Measurements from ENCODE around the gene UNC13C. TPM values are rescaled to one million over a fixed set of nuclear protein-coding genes. Genes with fewer than 3 reads are reported as not detected.

The UNC13C gene
- total RNA-seq, 1 donor from 2014 or later, result 0.18 TPM

DNA sequence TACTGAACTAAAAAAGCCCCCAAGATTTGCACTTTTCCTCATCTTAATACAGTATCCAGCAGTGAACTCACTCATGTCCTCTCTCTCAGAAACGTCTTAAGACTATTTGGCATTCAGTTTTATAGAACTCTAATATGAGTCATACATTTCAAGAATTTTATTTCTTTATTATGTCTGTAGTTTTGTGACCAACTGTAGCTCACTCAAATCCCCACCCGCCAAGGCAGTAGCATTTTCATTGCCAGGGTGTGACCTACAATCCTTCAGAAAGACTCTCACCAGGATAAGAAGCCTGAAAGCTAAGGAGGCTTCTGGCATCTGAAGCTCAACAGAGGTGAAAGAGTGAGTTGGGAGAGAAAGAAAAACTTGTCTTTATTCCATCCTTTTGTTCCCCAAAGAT is 681.4 kb downstream of the UNC13C start:
- Mint-ChIP-seq H3K36me3 (ENCODE audit: low read depth, unreplicated experiment) (no peaks in the 10 kb centered on the region), H3K27ac (ENCODE audit: unreplicated experiment) (no peak overlapping the region), H3K4me3 (ENCODE audit: unreplicated experiment) (no peak overlapping the region), H3K27me3 (ENCODE audit: low read depth, unreplicated experiment) (no peaks in the 10 kb centered on the region), H3K4me1 (ENCODE audit: low read depth, unreplicated experiment) (no peaks in the 10 kb centered on the region), H3K9me3 (ENCODE audit: unreplicated experiment) (peaks cover 4% of the 10 kb centered on the region)
- H3K4me2 ChIP-seq (ENCODE audit: low read length), result no peak overlapping the region
- H3K79me2 ChIP-seq (ENCODE audit: insufficient read depth, low read length), result no peaks in the 10 kb centered on the region
- no peak overlapping the region for H3K27ac ChIP-seq (ENCODE audit: low read depth, low read length)
- TF ChIP-seq CTCF (IDR thresholded peaks at IDR 0.05; ENCODE audit: insufficient read depth, low read depth, low read length) (no peak), EZH2 (IDR thresholded peaks at IDR 0.05; ENCODE audit: insufficient read depth, low read length) (no peak)
- H3K27me3 ChIP-seq (ENCODE audit: insufficient read depth, low read length), result no peaks in the 10 kb centered on the region
- no peak overlapping the region for H3K9ac ChIP-seq (ENCODE audit: low read length)
- H4K20me1 ChIP-seq (ENCODE audit: insufficient read depth, low read length), result no peaks in the 10 kb centered on the region
- H3K36me3 ChIP-seq (ENCODE audit: insufficient read depth, low read length), result no peaks in the 10 kb centered on the region
- H3K4me1 ChIP-seq (ENCODE audit: insufficient read depth, low read length), result no peaks in the 10 kb centered on the region
- FAIRE-seq (no peak), DNase-seq (ENCODE audit: low read depth) (no peak)
- no peak overlapping the region for H2AFZ ChIP-seq (ENCODE audit: low read depth, low read length)
- no peak overlapping the region for H3K4me3 ChIP-seq (ENCODE audit: insufficient read depth, low read depth, low read length)
- H3K9me3 ChIP-seq (ENCODE audit: insufficient read depth, low read depth, low read length), result no peaks in the 10 kb centered on the region

GRCh38 chr15:54660356-54660755 is 682.1 kb downstream of the UNC13C start:
- Mint-ChIP-seq H3K9me3 (ENCODE audit: unreplicated experiment) (peaks cover 4% of the 10 kb centered on the region), H3K4me3 (ENCODE audit: unreplicated experiment) (no peak overlapping the region), H3K27me3 (ENCODE audit: low read depth, unreplicated experiment) (no peaks in the 10 kb centered on the region), H3K27ac (ENCODE audit: unreplicated experiment) (no peak overlapping the region), H3K4me1 (ENCODE audit: low read depth, unreplicated experiment) (no peaks in the 10 kb centered on the region), H3K36me3 (ENCODE audit: low read depth, unreplicated experiment) (no peaks in the 10 kb centered on the region)
- H3K9me3 ChIP-seq (ENCODE audit: insufficient read depth, low read depth, low read length), result no peaks in the 10 kb centered on the region
- no peak for TF ChIP-seq EZH2 (IDR thresholded peaks at IDR 0.05; ENCODE audit: insufficient read depth, low read length)
- no peak for TF ChIP-seq CTCF (IDR thresholded peaks at IDR 0.05; ENCODE audit: insufficient read depth, low read depth, low read length)
- H3K36me3 ChIP-seq (ENCODE audit: insufficient read depth, low read length), result no peaks in the 10 kb centered on the region
- no peak overlapping the region for H2AFZ ChIP-seq (ENCODE audit: low read depth, low read length)
- FAIRE-seq (no peak), DNase-seq (ENCODE audit: low read depth) (no peak)
- H3K4me2 ChIP-seq (ENCODE audit: low read length), result no peak overlapping the region
- no peaks in the 10 kb centered on the region for H4K20me1 ChIP-seq (ENCODE audit: insufficient read depth, low read length)
- no peak overlapping the region for H3K27ac ChIP-seq (ENCODE audit: low read depth, low read length)
- H3K79me2 ChIP-seq (ENCODE audit: insufficient read depth, low read length), result no peaks in the 10 kb centered on the region
- no peak overlapping the region for H3K4me3 ChIP-seq (ENCODE audit: insufficient read depth, low read depth, low read length)
- H3K4me1 ChIP-seq (ENCODE audit: insufficient read depth, low read length), result no peaks in the 10 kb centered on the region
- no peak overlapping the region for H3K9ac ChIP-seq (ENCODE audit: low read length)
- H3K27me3 ChIP-seq (ENCODE audit: insufficient read depth, low read length), result no peaks in the 10 kb centered on the region

- Histone ChIP-seq H3K4me3 (ENCODE audit: insufficient read depth, low read depth, low read length) (no peak overlapping the region), H3K9ac (ENCODE audit: low read length) (no peak overlapping the region), H3K4me2 (ENCODE audit: low read length) (no peak overlapping the region), H2AFZ (ENCODE audit: low read depth, low read length) (no peak overlapping the region), H3K27ac (ENCODE audit: low read depth, low read length) (no peak overlapping the region), H3K36me3 (ENCODE audit: insufficient read depth, low read length) (no peaks in the 10 kb centered on the region), H3K27me3 (ENCODE audit: insufficient read depth, low read length) (no peaks in the 10 kb centered on the region), H4K20me1 (ENCODE audit: insufficient read depth, low read length) (no peaks in the 10 kb centered on the region), H3K79me2 (ENCODE audit: insufficient read depth, low read length) (no peaks in the 10 kb centered on the region), H3K4me1 (ENCODE audit: insufficient read depth, low read length) (no peaks in the 10 kb centered on the region), H3K9me3 (ENCODE audit: insufficient read depth, low read depth, low read length) (no peaks in the 10 kb centered on the region)
- H3K27ac Mint-ChIP-seq (ENCODE audit: unreplicated experiment), result no peak overlapping the region
- TF ChIP-seq CTCF (IDR thresholded peaks at IDR 0.05; ENCODE audit: insufficient read depth, low read depth, low read length), result no peak
- H3K4me1 Mint-ChIP-seq (ENCODE audit: low read depth, unreplicated experiment), result no peaks in the 10 kb centered on the region
- FAIRE-seq (no peak), DNase-seq (ENCODE audit: low read depth) (no peak)
- no peaks in the 10 kb centered on the region for H3K27me3 Mint-ChIP-seq (ENCODE audit: low read depth, unreplicated experiment)
- H3K36me3 Mint-ChIP-seq (ENCODE audit: low read depth, unreplicated experiment), result no peaks in the 10 kb centered on the region
- H3K4me3 Mint-ChIP-seq (ENCODE audit: unreplicated experiment), result no peak overlapping the region
- H3K9me3 Mint-ChIP-seq (ENCODE audit: unreplicated experiment), result peaks cover 7% of the 10 kb centered on the region
These were observed 697.0 kb downstream of the UNC13C start for GRCh38 chr15:54675241-54675640.

All from astrocyte (in vitro differentiated cells and primary cell).